ENCODE data around the gene CALR3.
"Not testable (repeated sequence)": the region's sequence is repeated elsewhere in the genome, so short reads cannot be mapped to it uniquely, and the experiment has no call there.

Gene CALR3

GRCh38 chr19:16518483-16519229 lies 22.7 kb upstream of the CALR3 start:
- Histone ChIP-seq H3K4me3 (no peak overlapping the region), H3K4me1 (no peaks in the 10 kb centered on the region), H3K9me3 (no peaks in the 10 kb centered on the region), H3K36me3 (replicated peaks) (peaks cover 65% of the 10 kb centered on the region), H3K27me3 (ENCODE audit: low read depth) (no peaks in the 10 kb centered on the region)
- DNase-seq (ENCODE audit: low spot score in 2 of 2), result no peak
- in situ Hi-C loops (cut with MboI; ENCODE audit: low sequenced_read_pairs), result no loop called here

GRCh38 chr19:16518061-16518460 lies 22.1 kb upstream of the CALR3 start:
- in situ Hi-C loops (cut with MboI; ENCODE audit: low sequenced_read_pairs), result no loop called here
- Histone ChIP-seq H3K36me3 (replicated peaks) (peaks cover 59% of the 10 kb centered on the region), H3K9me3 (no peaks in the 10 kb centered on the region), H3K4me1 (no peaks in the 10 kb centered on the region), H3K4me3 (no peak overlapping the region), H3K27me3 (ENCODE audit: low read depth) (no peaks in the 10 kb centered on the region)
- no peak for DNase-seq (ENCODE audit: low spot score in 2 of 2)

DNA sequence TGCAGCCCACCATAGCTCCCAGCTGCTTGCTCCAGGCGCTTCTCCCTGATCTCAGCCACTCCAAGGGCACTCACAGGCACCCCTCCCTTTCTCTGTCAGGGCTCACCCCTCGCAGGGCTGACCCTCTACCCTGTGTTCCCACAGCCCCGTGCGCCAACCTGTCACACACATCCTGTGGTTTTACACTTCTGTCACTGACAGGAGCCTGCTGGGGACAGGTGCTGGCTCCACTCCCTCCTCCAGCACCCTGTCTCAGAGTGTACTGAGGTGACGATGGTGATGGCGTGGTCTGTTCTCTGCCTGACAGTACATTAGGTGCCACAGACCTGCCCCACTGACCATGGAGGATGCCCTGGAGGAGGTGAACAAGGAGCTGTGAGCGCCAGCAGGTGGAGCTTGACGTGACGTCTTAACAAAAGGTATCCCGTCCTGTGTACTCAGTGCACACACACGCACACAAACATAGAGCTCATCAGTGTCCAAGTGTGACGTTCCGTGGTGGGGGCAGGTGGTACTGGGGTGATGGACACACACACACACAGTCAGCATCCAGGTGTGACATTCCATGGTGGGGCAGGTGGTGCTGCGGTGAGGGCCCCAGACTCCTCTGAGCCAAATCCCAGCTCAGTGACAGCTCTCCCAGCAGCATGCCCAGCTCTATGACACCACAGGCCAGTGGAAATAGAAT lies 21.1 kb upstream of the CALR3 start:
- Histone ChIP-seq H3K4me1 (no peaks in the 10 kb centered on the region), H3K4me3 (no peak overlapping the region), H3K36me3 (replicated peaks) (peaks cover 51% of the 10 kb centered on the region), H3K27me3 (ENCODE audit: low read depth) (no peaks in the 10 kb centered on the region), H3K9me3 (no peaks in the 10 kb centered on the region)
- in situ Hi-C loops (cut with MboI; ENCODE audit: low sequenced_read_pairs), result no loop called here
- no peak for DNase-seq (ENCODE audit: low spot score in 2 of 2)

DNA sequence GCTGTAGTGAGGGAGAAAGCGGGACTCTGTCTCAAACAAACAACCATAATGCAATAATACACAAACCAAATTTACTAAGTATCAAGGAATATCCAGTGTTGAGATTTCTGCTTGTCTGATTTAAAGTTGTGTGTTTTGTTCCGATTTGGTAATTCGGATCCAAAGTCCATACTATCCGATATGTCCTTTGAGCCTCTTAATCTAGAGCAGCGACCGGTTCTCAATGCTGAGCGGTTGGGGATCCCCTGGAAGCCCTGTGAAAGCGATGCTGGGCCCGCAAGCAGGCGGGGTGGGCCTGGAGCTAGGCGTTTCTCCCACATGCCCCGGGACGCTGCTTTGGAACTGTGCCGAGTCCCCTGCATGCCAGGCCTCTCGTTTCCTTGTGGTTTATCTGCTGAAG lies 20.4 kb upstream of the CALR3 start:
- Histone ChIP-seq H3K4me3 (no peak overlapping the region), H3K36me3 (replicated peaks) (peaks cover 46% of the 10 kb centered on the region), H3K9me3 (no peaks in the 10 kb centered on the region), H3K27me3 (ENCODE audit: low read depth) (no peaks in the 10 kb centered on the region), H3K4me1 (no peaks in the 10 kb centered on the region)
- DNase-seq (ENCODE audit: low spot score in 2 of 2), result no peak
- in situ Hi-C loops (cut with MboI; ENCODE audit: low sequenced_read_pairs), result no loop called here

DNA sequence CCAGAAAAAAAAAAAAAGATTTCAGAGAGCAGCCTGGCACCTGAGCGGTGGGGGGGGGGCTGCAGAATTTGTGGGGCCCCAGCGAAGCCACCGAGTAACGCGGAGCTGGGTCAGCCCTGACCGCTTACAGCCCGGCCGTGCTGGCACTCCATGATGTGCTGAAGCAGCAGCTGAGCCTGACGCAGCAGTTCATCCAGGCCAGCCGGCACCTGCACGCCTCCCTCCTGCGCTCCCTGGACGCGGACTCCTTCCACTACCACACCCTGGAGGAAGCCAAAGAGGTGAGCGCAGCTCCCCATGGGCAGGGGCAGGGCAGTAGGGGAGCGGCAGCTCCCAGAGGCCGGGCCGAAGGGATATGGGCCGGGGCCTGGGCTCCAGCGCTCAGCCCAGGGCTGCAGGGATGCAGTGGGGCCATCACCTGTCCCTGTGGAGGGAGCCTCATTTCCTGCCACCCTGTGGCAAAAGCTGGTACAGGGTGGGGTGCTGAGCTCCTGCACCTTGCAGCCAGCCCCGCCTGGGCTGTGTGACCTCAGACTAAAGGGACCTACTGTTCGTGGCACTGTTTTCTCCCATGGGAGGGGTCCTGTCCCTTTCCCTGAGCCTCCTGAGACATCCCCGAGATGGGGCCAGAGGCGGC lies 18.5 kb upstream of the CALR3 start:
- no peak for DNase-seq (ENCODE audit: low spot score in 2 of 2)
- in situ Hi-C loops (cut with MboI; ENCODE audit: low sequenced_read_pairs), result no loop called here
- no peaks in the 10 kb centered on the region for H3K9me3 ChIP-seq
- H3K4me1 ChIP-seq, result no peaks in the 10 kb centered on the region
- no peak overlapping the region for H3K4me3 ChIP-seq
- no peaks in the 10 kb centered on the region for H3K27me3 ChIP-seq (ENCODE audit: low read depth)
- peaks cover 33% of the 10 kb centered on the region for H3K36me3 ChIP-seq (replicated peaks)

DNA sequence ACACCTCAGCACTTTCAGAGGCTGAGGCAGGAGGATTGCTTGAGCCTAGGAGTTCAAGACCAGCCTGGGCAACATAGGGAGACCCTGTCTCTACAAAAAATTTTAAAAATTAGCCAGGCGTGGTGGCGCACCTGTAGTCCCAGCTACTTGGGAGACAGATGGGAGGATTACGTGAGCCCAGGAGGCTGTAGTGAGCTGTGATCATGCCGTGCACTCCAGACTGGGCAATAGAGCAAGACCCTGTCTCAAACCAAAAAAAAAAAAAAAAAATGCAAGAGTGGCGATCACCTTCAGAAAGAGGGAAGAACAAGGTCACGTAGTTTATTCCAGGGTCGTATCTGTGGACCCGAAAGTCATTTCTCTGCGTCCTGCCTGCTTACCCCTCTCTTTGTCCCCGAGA lies 16.6 kb upstream of the CALR3 start:
- H3K9me3 ChIP-seq; H3K27me3 ChIP-seq (ENCODE audit: low read depth); H3K4me1 ChIP-seq; H3K4me3 ChIP-seq; DNase-seq (ENCODE audit: low spot score in 2 of 2); in situ Hi-C loops (cut with MboI; ENCODE audit: low sequenced_read_pairs): not testable (repeated sequence)
- peaks cover 18% of the 10 kb centered on the region for H3K36me3 ChIP-seq (replicated peaks)

- H3K4me1 ChIP-seq, result no peaks in the 10 kb centered on the region
- no peaks in the 10 kb centered on the region for H3K27me3 ChIP-seq (ENCODE audit: low read depth)
- in situ Hi-C loops (cut with MboI; ENCODE audit: low sequenced_read_pairs), result no loop called here
- H3K36me3 ChIP-seq (replicated peaks), result peaks cover 14% of the 10 kb centered on the region
- no peak overlapping the region for H3K4me3 ChIP-seq
- no peaks in the 10 kb centered on the region for H3K9me3 ChIP-seq
- no peak for DNase-seq (ENCODE audit: low spot score in 2 of 2)
These were observed 13.4 kb upstream of the CALR3 start for GRCh38 chr19:16509141-16510061.

DNA sequence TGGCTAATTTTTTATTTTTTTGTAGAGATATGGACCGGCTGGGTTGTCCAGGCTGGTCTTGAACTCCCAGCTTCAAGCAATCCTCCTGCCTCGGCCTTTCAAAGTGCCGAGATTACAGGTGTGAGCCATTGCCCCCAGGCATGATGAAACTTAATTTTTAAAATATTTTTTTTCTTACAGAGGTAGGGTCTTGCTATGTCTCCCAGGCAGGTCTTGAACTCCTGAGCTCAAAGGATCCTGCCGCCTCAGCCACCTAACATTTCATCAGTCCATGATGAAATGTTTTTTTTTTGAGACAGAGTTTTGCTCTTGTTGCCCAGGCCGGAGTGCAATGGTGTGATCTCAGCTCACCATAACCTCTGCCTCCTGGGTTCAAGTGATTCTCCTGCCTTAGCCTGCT lies 12.6 kb upstream of the CALR3 start:
- H3K27me3 ChIP-seq (ENCODE audit: low read depth), result no peaks in the 10 kb centered on the region
- DNase-seq (ENCODE audit: low spot score in 2 of 2), result no peak
- H3K9me3 ChIP-seq, result no peaks in the 10 kb centered on the region
- in situ Hi-C loops (cut with MboI; ENCODE audit: low sequenced_read_pairs), result no loop called here
- H3K4me3 ChIP-seq, result no peak overlapping the region
- no peaks in the 10 kb centered on the region for H3K4me1 ChIP-seq
- H3K36me3 ChIP-seq (replicated peaks), result peaks cover 15% of the 10 kb centered on the region

DNA sequence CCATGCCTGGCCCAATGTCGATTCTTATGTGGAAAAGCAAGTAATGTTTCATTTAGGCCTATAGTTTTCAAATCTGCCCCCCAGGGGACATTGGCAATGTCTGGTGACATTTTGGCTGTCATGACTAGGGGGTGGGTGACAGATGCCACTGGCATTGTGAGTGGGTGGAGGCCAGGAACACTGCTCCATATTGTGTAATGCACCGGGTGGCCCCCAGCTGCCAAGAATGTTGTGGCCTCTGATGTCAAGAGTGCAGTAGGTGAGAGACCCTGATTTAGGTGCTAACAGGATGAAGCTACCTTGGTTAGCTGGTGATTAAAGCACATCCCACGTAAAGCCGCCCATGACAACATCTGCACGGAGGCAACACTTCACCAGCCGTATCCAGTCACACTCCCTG lies 11.0 kb upstream of the CALR3 start:
- no peaks in the 10 kb centered on the region for H3K9me3 ChIP-seq
- H3K36me3 ChIP-seq (replicated peaks), result peaks cover 18% of the 10 kb centered on the region
- H3K27me3 ChIP-seq (ENCODE audit: low read depth), result no peaks in the 10 kb centered on the region
- in situ Hi-C loops (cut with MboI; ENCODE audit: low sequenced_read_pairs), result no loop called here
- H3K4me1 ChIP-seq, result no peaks in the 10 kb centered on the region
- DNase-seq (ENCODE audit: low spot score in 2 of 2), result no peak
- no peak overlapping the region for H3K4me3 ChIP-seq

DNA sequence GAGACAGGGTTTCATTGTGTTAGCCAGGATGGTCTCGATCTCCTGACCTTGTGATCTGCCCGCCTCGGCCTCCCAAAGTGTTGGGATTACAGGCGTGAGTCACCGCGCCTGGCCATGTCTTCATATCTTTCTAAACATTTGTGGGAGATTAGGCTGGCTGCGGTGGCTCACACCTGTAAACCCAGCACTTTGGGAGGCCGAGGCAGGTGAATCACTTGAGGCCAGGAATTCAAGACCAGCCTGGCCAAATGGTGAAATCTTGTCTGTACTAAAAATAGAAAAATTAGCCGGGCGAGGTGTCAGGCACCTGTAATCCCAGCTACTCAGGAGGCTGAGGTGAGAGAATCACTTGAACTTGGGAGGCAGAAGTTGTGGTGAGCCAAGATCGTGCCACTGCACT lies 10.2 kb upstream of the CALR3 start:
- H3K4me1 ChIP-seq; DNase-seq (ENCODE audit: low spot score in 2 of 2); in situ Hi-C loops (cut with MboI; ENCODE audit: low sequenced_read_pairs); H3K27me3 ChIP-seq (ENCODE audit: low read depth); H3K9me3 ChIP-seq; H3K4me3 ChIP-seq: not testable (repeated sequence)
- peaks cover 18% of the 10 kb centered on the region for H3K36me3 ChIP-seq (replicated peaks)

DNA sequence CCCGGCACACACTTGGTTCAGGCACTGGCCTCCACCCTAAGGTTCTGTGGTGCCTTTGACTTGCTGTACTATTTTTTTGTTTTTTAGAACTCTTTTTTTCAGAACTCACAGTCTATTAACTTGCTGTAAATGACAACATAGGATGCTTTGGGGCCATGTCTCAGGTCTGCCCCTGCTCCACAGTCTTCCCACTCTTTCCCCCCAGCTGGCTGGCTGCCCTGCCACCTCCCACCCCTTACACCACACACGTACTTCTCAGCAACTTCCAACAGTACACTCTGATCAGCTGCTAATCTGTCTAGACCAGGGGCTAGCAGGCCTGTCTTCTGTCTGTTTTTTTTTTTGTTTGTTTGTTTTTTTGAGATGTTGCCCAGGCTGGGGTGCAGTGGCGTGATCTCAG lies 8.3 kb upstream of the CALR3 start:
- Histone ChIP-seq H3K9me3 (no peaks in the 10 kb centered on the region), H3K4me3 (no peak overlapping the region), H3K4me1 (no peaks in the 10 kb centered on the region), H3K36me3 (replicated peaks) (peaks cover 11% of the 10 kb centered on the region), H3K27me3 (ENCODE audit: low read depth) (no peaks in the 10 kb centered on the region)
- in situ Hi-C loops (cut with MboI; ENCODE audit: low sequenced_read_pairs), result no loop called here
- DNase-seq (ENCODE audit: low spot score in 2 of 2), result no peak

- H3K27me3 ChIP-seq (ENCODE audit: low read depth), result no peaks in the 10 kb centered on the region
- no peak for DNase-seq (ENCODE audit: low spot score in 2 of 2)
- H3K4me3 ChIP-seq, result no peak overlapping the region
- H3K9me3 ChIP-seq, result no peaks in the 10 kb centered on the region
- no peaks in the 10 kb centered on the region for H3K36me3 ChIP-seq (replicated peaks)
- in situ Hi-C loops (cut with MboI; ENCODE audit: low sequenced_read_pairs), result no loop called here
- H3K4me1 ChIP-seq, result peaks cover 4% of the 10 kb centered on the region; the same call in 1 of the 2 replicates
These were observed 1.9 kb upstream of the CALR3 start for GRCh38 chr19:16497837-16498236.

DNA sequence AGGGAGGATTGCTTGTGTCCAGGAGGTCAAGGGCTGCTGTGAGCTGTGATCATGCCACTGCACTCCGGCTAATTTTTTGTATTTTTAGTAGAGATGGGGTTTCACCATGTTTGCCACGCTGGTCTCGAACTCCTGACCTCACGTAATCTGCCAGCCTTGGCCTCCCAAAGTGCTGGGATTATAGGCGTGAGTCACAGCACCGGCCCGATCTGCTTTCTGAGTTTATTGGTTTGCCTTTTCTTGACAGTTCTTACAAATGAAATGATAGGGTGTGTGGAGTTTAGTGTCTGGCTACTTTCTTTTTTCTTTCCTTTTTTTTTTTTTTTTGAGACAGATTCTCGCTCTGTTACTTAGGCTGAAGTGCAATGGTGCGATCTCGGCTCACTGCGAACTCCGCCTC lies 1.1 kb upstream of the CALR3 start:
- no peaks in the 10 kb centered on the region for H3K27me3 ChIP-seq (ENCODE audit: low read depth)
- peak overlapping the region; percentile 70 for H3K4me3 ChIP-seq
- no peaks in the 10 kb centered on the region for H3K9me3 ChIP-seq
- no peak for DNase-seq (ENCODE audit: low spot score in 2 of 2)
- peaks cover 4% of the 10 kb centered on the region; the same call in 1 of the 2 replicates for H3K4me1 ChIP-seq
- H3K36me3 ChIP-seq (replicated peaks), result no peaks in the 10 kb centered on the region
- in situ Hi-C loops (cut with MboI; ENCODE audit: low sequenced_read_pairs), result no loop called here

All from HAP-1 (cell line).